Muscle of back (tissue), 10 donors: ENCODE results near the gene MMP7. TPM values are rescaled to one million over a fixed set of nuclear protein-coding genes. Genes with fewer than 3 reads are reported as not detected.

Experiments used
- polyA plus RNA-seq, 10 donors: library from polyadenylated mRNA; unstranded; fragments of 120-200 nt; gene quantifications; one replicate each; pipeline ENCODE4 v1.2.1, GENCODE V29; 2013; ENCODE audit not compliant: insufficient read length in 10 of 10

Gene MMP7
- polyA plus RNA-seq, 10 donors = not detected

Other genes starting within 250 kb of the MMP7 start
- 1 to 10 TPM in 5 of 10 donors, under 1 TPM in 5; 0.64 to 6.2 (median 0.98) TPM for gene BIRC3, start 213.3 kb downstream of the MMP7 start, polyA plus RNA-seq
- gene BIRC2, start 183.5 kb downstream of the MMP7 start, polyA plus RNA-seq = 10 to 100 TPM; 40.6 to 51.5 (median 47.2) TPM
- 100 to 1,000 TPM; 137 to 199 (median 181) TPM for gene TMEM123, start 78.0 kb downstream of the MMP7 start, polyA plus RNA-seq
- not detected for gene MMP20, start 94.6 kb upstream of the MMP7 start, polyA plus RNA-seq
- gene MMP27, start 175.0 kb upstream of the MMP7 start, polyA plus RNA-seq = 1 to 10 TPM in 1 of 10 donors, under 1 TPM in 4, not detected in 5; 0.11 to 1.2 (median 0.24) TPM
- under 1 TPM in 7 of 10 donors, not detected in 3; 0.05 to 0.28 (median 0.15) TPM for gene MMP8, start 194.2 kb upstream of the MMP7 start, polyA plus RNA-seq
- gene MMP10, start 249.9 kb upstream of the MMP7 start, polyA plus RNA-seq = under 1 TPM in 1 of 10 donors, not detected in 9; 0.07 TPM